ENCODE results near the gene TMBIM6.
"Not testable (repeated sequence)": the region's sequence is repeated elsewhere in the genome, so short reads cannot be mapped to it uniquely, and the experiment has no call there.

TMBIM6 gene

DNA sequence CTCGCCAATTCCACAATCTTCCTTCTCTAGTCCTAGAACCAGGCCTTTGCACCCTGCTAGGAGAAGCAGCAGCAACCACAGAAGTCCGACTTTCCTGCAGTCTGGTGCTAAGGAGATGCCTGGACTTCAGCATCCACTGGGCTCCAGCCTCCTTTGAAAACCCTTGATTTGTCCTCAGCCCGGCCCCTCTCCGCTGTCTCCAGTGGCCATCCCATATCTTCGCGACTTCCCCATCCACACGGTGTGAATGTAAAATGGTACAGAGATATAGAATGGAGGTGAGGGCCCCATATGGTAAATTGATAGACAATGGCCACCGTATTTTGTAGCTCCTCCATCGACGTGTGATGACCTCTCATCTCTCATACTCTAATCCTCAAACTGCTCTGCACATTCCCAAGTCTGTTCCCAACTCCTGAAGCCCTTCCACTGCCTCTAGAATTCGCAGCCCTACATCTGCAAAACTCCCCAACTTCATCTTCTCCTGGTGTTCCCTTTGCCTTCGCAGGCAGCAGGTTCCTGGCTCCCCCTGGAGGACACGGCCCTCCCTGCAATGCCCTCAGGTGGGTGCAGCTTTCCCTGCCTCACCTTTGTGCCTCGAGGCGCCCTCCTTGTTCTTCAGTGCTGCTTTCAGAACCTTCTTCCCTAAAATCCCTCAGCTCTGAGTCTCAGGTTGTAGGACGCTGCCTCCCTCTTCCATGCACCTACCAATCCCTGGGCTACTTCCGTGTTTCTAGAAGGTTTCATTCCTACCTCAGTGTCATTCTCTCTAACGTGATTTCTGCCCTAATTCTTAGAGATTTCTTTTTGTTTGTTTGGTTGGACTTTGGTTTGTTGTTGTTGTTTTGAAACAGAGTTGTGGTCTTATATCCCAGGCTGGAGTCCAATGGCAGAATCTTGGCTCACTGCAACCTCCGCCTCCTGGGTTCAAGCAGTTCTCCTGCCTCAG is 36.7 kb downstream of the TMBIM6 start:
- no peak for DNase-seq

DNA sequence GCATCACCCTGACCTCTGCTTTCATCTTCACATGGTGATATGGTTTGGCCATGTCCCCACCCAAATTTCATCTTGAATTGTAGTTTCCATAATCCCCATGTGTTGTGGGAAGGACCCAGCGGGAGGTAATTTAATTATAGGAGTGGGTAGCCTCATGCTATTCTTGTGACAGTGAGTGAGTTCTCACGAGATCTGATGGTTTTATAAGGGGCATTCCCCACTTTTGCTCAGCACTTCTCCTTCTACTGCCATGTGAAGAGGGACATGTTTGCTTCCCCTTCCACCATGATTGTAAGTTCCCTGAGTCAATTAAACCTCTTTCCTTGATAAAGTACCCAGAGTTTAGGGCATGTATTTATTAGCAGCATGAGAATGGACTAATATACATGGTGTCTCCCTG is 38.2 kb downstream of the TMBIM6 start:
- no peak for DNase-seq

DNA sequence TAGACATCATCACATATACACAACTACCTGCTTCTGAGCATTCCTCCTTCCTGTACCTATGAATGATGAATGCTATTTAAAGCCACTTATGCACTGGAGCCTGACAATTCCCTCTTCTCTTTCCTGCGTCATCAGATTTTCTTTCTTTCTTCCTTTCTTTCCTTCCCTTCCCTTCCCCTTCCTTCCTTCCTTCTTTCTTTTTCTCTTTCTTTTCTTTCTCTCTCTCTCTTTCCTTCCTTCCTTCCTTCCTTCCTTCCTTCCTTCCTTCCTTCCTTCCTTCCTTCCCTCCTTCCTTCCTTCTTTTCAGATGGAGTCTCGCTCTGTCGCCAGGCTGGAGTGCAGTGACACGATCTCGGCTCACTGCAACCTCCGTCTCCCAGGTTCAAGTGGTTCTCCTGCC is 39.6 kb downstream of the TMBIM6 start:
- DNase-seq: not testable (repeated sequence)

DNA sequence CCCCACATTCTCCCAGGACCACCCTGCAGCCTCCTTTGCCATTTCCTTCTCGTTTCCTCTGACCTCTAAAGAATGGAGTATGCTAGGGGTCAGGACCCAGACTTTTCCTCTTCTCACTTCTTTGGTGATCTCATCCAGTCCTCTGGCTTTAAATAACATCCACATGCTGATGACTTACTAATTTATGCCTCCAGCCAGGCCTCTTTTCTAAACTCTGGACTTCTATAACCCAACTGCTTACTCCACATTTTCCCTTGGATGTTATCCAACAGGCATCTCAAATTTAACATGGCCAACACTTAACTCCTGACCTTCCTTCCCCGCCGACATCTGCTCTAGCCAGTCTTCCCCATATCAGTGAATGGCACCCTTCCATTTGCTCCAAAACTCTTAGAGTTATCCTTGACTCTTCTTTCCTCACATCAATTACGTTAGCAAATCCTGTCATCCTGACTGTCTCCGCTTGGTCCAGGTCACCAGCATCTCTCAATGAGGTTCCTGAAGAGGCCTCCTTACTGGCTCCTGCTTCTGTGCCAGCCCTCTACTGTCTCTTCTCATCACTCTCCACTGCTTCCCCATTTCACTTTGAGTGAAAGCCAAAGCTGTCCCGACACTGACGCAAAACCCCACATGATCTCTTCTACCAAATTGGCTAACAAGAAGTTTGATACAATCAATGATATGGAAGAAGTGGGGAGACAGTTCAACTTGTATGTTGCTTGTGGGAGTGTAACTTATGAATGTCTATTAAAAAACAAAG is 42.7 kb downstream of the TMBIM6 start:
- no peak for DNase-seq

DNA sequence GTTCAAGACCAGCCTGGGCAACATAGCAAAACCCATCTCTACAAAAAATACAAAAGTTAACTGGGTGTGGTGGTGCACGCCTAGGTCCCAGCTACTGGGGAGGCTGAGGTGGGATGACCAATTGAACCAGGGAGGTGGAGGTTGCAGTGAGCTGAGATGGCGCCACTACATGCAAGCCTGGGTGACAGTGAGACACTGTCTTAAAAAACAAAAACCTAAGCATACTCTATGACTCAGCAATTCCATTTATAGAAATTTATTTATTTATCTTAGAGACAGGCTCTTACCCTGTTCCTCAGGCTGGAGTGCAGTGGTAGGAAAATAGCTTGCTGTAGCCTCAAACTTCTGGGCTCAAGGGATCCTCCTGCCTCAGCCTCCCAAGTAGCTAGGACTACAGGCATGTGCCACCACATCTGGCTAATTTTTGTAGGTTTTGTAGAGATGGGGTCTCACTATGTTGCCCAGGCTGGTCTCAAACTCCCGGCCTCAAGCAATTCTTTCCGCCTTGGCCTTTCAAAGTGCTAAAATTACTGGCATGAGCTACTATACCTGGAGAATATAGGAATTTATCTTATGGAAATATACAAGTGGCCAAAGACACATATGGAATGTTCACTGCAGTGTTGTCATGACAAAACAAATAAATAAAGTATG is 43.5 kb downstream of the TMBIM6 start:
- DNase-seq: no peak

DNA sequence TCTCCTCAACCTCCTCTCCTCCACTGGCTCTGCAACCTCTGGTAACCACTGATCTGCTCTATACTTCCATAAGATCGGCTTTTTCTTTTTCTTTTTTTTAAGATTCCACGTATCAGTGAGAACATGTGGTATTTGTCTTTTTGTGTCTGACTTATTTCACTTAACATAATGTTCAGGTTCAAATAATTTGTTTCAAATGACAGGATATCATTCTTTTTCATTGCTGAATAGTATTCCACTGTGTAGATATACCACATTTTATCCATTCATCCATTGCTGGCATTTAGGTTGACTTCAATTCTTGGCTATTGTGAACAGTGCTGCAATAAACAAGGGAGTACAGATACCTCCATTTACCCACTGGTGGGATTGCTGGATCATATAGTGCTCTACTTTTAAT is 46.3 kb downstream of the TMBIM6 start:
- DNase-seq: no peak

DNA sequence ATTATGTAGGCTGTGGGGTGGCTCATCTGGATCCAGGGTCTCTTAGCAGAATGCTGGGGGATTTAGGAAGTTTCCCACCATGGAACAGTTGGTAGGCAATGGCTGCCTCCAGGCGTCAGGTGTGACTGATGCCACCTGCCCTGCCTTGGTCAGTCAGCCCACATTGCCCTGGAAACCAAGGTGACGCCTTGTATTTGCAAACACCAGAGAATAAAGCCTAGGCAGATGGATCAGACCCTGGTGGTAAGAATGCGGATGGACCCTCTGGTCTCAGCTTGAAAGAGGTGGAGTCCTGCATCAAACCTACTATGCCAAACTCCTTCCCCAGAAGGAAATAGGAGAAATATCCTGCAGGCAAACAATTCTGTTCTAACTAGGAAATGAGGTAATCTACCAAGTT is 48.6 kb downstream of the TMBIM6 start:
- no peak for DNase-seq

DNA sequence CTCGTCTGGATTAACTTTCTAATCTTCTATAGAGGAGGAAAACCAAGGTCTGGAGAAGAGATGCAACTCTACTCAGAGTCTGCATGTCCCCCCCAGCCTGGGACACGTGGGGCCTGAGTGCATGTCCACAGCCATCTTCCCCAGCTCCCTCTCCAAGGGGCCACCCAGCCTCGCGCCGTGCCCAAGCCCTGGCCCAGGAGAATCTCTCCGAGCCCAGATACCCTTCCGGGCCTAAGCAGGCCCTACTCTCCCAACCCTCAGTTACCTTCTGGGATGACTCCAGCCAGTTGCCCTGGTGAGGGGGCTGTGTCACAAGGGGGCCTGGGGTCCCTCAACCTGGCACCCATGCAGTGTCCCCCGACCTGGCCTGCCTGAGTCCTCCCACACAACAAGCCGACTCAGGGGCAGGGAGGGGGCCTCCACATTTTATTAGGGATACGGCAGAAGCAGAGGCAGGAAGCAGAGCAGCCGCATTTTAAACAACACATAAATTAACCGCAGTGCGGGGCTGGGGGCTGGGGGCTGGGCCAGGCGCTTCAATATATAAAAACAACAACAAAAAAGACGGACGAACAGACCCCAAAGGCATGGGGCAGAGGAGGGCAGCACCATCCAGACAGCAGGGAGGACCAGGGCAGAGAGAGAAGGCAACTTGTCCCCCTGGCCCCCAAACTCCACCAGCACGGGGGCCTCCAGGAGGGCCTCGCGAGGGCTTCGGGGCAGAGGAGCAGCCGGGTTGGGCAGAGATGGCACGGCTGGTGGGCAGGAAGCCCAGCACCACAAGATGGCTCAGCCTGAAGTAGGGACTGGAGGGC is 49.6 kb downstream of the TMBIM6 start:
- DNase-seq: no peak

DNA sequence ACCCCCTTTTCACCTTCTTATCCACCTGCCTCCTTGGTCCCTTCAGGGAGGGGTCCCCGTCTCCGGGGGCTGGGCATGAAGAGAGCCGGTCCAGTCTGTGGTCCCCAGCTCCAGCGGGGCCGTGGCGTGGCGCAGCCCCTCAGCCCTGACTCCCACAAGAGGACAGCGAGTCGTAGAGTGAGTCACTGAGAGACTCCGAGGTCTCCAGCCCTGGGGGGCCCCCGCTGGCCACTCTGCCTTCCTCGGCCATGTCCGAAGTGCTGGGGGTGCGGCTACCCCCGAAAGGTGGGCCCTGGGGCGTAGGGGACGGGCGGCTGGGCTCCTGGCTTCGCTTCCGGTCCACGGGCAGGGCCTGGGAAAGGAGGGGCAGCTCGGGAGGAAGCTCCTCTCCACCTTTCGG is 50.3 kb downstream of the TMBIM6 start:
- DNase-seq: no peak

DNA sequence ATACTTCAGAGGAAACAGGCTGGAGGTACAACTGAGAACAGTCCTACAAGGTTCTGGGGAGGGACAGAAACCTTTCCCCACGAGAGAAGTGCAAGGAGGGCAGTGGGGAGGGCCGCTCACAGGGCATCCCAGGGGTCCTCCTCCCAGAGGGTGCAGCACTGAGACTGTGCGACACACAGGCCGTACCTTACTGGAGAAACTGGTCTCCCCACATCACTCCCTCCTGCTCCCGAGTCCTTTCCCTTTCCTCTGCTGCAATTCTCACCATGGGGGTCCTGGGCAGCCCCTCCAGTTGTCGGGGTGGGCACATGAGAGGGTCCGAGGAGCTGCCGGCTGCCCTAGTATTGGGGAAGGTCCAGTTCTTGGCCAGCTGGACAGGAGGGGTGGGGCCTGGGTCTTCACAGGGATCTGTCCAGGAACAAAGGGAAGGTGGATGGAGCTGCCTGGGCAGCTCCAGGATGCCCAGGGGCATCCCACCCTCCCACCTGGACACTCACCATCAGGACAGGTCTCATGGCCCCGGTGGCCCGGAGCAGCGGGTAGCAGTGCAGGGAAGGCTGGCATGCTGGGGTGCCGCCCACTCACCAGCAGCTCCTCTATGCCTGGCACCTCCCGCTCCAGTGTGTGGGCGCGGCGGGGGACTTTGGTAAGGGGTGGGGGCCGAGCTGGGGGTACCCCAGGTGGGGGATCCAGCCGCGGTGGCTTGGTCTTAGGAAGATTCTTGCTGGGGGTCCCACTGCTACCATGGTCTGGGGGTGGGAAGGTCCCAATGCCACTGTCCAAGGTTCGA is 51.0 kb downstream of the TMBIM6 start:
- DNase-seq: no peak

DNA sequence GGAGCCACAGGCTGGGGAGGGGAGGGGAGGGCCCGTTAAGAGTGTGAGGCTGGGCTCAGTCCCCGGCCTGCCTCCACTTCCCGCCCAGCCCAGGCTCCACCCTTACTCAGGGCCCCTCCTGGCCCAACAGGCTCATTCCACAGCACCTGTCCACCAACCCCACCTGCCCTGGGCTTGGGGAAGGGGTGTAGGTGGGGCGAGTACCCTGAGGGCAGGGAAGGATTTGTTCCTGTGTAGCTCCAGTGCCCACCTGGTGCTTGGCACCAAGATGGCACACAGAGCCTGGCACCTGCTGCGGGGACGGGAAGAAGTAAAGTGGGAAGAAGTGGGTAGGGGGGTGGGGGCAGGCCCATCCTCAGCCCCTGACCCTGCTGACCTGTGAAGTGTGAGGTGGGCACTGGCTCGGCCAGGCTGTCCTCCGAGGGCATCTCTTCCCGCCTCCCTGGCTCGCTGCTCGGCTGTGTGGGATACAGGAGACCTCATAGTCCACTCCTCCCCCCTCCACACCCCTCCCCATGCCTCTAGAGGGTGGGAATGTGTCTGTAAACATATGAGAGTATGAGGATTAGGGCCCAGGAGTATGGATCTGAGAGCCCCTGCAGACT is 51.7 kb downstream of the TMBIM6 start:
- no peak for DNase-seq

DNA sequence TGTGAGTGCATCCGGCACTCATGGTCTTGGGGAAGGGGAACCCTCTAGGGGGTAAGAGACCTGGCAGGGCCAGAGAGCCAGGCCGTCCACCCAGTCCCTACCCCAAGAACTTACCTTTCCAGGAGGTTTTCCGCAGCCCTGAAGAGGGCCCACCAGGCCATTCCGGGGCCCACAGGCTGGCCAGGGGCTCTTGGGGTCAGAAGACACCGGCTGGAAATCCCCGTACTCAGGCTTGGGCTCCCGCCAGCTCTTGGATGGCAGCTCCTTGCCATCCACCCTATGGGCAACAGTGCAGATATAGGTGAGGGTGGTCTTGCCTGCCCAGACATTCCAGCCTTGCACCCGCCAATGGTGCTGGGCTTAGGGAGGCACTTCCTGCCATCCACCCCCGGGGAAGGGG is 52.3 kb downstream of the TMBIM6 start:
- no peak for DNase-seq

DNA sequence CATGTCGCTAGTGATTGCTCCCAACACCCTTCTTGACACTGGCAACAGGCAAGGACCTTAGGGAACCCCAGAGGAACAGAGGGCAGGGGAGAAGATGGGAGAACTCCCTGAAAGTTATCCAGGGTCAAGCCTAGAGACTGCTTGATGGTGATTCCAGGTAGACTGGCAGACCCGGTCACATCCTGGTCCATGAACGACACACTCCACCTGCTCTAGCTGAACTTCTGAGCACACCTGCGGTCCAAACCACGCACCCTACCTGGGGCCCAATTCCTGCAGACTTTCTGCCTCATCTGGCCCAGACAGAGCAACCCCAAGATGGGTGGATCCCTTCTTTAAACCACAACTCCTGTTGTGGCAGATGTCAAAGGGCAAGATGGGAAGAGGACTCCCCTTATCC is 52.7 kb downstream of the TMBIM6 start:
- no peak for DNase-seq

DNA sequence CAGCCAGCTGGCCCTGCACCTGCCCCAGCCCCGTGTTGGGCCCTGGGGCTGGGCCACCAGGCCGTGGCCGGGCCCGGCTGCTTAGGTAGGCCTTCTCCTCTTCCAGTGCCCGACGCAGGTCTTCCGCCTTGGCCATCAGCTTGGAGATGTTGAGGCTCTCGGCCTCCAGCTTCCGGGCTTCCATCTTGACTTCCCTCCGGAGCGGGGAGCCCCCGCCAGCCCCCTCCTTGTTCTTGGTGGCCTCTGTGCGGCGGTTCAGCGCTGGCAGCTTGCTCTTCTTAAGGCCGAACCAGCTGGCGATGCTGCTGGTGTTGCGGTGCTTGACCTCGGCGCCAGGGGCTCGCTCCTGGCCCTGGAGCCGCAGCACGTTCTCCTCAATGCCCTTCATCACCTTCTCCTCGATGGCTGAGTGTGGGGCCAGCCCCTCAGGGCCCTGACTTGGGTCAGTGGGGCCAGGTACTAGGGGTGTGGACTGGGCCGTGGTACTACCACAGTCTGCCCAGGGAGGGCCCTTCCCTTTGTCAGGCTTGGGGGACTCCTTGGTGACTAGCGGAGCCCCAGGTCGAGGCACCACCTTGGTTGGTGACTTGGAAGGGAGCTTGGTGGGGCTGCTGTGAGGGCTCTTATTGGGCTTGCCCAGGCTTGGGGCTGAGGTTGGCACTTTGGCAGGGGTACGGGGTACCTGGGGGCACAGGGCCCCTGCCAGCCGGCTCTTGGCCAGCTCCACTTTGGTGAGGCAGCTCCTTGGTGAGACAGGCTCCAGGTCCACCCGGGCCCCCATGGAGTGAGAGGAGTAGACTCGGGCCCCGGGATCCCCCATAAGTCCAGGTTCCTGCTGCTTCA is 53.7 kb downstream of the TMBIM6 start:
- no peak for DNase-seq

DNA sequence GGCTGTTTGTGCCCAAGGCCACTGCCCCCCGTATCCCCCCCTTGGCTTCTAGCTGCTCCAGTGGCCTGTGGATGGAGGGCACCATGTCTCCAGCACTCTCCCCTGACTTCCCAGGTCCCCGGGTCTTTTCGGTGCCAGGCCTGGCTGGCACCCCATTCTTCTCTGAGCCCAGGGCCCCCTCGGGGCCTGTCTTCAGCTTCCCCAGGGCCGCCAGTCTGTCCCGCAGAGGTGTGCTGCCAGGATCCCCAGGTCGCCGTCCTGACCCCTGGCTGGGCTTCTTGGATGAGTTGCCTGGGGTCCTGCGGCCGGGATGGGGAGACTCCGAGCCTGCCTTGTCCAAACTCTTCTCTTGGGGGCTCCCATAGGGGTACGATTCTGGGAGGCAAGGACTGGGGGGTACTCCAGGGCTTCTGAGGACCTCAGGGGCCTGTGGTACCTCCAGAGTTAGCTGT is 54.3 kb downstream of the TMBIM6 start:
- no peak for DNase-seq

DNA sequence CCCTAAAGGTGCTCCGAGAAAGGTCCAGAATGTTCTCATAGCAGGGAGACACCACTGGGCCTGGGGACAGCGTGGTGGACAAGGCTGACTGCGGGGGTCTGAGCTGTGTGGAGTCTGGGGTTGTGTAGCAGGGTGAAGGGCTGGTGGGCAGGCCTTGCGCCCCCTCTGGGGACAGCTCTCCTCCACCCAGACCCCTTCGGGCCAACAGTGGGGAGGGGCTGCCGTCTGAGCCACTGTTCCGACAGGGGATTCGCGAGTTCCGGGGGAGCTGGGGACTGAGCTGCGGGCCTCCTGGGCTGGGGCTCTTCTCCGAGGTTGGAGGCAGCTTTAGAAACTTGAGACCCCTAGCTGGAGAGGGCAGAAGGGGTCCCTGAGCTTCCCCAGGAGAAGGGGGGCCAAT is 54.8 kb downstream of the TMBIM6 start:
- no peak for DNase-seq

DNA sequence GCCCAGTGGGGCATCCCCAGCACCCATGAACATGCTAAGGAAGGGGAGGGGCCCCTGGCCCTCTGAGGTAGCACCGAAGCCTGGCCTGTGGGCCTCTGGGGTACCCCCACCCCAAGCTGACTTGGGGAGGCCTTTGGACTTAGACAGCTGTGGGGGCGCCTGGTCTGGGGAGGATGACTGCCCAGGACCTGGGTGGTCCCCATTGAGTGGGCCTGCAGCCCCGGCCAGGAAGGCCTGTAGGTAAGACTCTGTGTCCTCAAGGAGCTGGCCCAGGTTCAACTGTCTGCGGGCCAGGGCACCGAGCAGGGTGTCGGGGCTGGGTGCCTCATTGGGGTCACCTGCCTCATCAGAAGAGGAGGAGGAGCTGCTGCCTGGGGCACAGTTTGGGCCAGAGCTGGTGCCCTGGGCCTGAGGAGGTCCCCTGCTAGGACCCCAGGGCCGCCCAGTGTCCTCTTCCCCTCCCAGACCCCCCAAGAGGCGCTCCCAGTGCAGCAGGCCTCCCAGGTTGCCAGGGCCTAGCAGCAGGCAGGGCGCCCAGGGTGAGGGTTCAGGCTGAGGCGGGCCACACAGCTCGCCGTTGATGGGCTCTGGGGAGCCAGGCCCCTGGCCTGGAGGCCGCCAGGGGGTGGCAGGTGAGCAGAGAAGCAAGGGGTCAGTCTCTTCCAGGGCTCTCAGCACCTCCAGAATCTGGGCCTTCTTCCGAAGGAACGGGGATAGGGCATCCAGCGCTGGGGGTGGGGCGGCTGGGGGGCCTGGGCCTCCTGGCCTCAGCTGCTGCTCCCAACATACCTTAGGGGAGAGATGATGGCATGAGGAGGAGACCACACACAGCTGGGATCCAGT is 55.5 kb downstream of the TMBIM6 start:
- no peak for DNase-seq

DNA sequence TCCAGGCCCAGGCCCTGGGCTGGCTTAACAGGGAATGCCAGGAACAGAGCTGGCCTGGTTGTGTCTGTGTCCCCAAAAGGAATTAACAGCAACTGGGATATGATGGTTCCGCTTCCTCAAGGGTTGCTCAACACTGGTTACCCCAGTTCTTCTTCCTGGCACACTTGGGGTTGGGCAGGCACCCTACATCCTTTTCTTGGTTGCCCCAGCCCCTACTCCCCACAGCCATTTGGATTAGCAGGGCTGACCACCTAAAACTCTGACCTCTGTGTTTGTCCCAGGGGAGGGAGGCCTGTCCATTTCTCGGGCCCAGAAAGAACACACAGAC is 56.1 kb downstream of the TMBIM6 start:
- no peak for DNase-seq

DNA sequence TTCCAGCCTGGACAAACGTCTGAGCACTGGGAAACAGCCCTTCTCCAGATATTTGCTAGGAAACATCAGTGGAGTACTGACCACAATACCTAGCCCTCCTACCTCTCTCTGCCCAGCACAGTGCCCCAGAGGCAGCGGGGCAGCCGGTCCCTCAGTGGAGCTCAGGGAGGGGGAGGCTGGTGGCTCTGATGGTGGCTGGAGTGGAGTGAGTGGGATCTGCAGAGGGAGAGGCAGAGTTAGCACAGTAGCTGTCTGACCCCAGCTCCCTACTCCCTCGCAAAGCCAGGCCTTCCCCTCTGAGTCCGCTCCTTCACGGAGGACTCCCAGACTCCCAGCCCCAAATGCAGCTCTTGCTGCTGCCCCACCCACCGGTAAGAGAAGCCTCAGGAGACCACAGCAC is 56.9 kb downstream of the TMBIM6 start:
- no peak for DNase-seq

DNA sequence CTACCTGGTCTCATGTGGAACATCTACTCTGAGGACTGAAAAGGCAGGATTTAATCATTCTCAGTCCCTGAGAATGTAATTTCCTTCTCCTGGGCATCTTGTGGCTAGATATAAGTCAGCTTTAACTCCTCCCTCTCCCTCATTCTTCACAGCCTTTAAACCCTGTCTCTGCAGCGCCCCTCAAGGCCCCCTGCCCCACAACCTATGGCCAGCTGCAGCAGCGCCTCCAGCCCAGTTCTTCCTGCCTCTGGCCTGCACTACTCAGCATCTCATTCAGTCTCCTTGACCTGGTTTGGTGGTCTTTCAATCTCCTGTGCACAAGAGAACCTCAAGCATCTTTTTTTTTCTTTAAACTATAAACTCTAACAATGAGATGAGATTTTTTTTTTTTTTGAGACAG is 57.6 kb downstream of the TMBIM6 start:
- no peak for DNase-seq

Data from SIG-M5 (cell line).